ENCODE data around the gene TPST2. TPM values are rescaled to one million over a fixed set of nuclear protein-coding genes. Genes with fewer than 3 reads are reported as not detected.

TPST2 gene
- total RNA-seq, 1 experiment from 2014 or later = 11.8 TPM

DNA sequence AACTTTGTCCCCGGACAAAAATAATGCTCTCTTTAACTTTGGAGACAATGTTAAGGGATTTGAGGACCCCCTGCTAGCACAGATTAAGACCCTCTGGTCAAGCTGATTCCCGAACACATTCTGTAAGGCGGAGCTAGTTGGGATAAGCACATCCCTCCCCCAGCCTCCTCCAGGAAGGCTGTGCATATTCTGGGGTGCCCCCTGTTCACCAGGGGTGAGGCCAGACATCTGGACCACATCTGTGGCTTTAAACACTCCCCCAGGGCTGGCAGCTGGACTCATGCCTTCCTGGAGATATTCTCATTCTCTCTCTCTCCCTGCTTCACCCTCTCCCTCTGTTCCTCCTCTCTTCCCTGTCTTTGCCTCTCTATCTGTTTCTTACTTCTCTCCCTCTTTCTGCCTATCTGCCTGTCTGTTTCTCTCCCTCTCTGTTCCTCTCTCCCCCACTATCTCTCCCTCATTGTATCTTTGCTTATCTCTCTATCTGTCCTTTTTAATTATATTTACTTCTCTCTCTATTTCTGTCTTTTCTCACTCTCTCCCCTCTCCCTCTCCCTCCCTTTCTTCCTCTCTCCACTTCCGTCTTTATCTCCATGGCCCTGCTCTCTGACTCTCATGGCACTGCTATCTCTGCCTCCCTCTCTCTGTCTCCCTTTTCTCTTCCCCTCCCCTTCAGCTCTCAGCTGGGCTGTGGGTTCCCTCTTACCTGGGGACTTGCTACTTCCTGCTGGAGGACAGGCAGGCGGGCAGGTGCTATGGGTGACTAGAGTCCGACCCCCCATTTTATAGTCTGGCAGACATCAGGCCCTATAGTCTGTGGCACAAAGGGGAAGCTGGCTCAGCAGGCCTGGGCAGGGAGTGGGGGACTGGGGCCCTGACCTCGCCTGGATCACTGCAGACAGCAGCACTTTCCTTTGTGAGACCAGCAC, 27.6 kb upstream of the TPST2 start, which contains the start of gene CRYBB1:
TSS of gene CRYBB1 (minus strand) at position 757 of the 929 bp plus-strand sequence. CDS start 1,708 bp downstream, outside the sequence.
- ATAC-seq (no peak), DNase-seq (ENCODE audit: low read depth, low spot score) (no peak)
- CTCF ChIA-PET = no interaction called here
- no TSS peak for BruUV-seq (replicated peaks)
- no peak for TF ChIP-seq EGR1 (IDR thresholded peaks at IDR 0.05; ENCODE audit: low read depth)
- no peak for TF ChIP-seq TCF7L2 (IDR thresholded peaks at IDR 0.05; ENCODE audit: borderline replicate concordance, extremely low read depth, insufficient read depth, insufficient read length)
- TF ChIP-seq ZNF274 (IDR thresholded peaks at IDR 0.05; ENCODE audit: low read depth, low read length) = no peak
- no peak for TF ChIP-seq CTCF (IDR thresholded peaks at IDR 0.05 in 2 of 3, conservative IDR thresholded peaks at IDR 0.05 in 1 of 3; ENCODE audit: borderline replicate concordance in 1 of 3, insufficient read depth in 1 of 3, low read depth in 2 of 3, low read length in 2 of 3)
- TF ChIP-seq ZBTB33 (IDR thresholded peaks at IDR 0.05; ENCODE audit: extremely low read depth, insufficient replicate concordance, low read length) = no peak
- TF ChIP-seq ZFX (IDR thresholded peaks at IDR 0.05) = no peak
- TF ChIP-seq POLR2A (IDR thresholded peaks at IDR 0.05; ENCODE audit: borderline replicate concordance, extremely low read depth, insufficient read depth, insufficient read length) = no peak
- no peak for TF ChIP-seq EZH2 (IDR thresholded peaks at IDR 0.05)
- TF ChIP-seq EZH2phosphoT487 (IDR thresholded peaks at IDR 0.05; ENCODE audit: borderline replicate concordance) = no peak
- TF ChIP-seq MAX (IDR thresholded peaks at IDR 0.05) = no peak
- no peak for TF ChIP-seq SIN3A (IDR thresholded peaks at IDR 0.05; ENCODE audit: low read depth)
- no peak for TF ChIP-seq POLR2AphosphoS5 (IDR thresholded peaks at IDR 0.05; ENCODE audit: low read depth, low read length)
- TF ChIP-seq RAD21 (IDR thresholded peaks at IDR 0.05; ENCODE audit: low read depth) = no peak
- TF ChIP-seq SRF (IDR thresholded peaks at IDR 0.05; ENCODE audit: low read depth) = no peak
- TF ChIP-seq JUND (IDR thresholded peaks at IDR 0.05) = no peak
- Histone ChIP-seq H3K27ac (ENCODE audit: low read depth, low read length) (no peak within 1 kb of the TSS), H3K4me2 (ENCODE audit: low read length) (no peak within 1 kb of the TSS), H3K9me3 (ENCODE audit: control insufficient read depth in 1 of 2, insufficient read depth in 1 of 2, low read depth in 1 of 2, low read length in 2 of 2) (no peaks in the 10 kb centered on the region), H2AFZ (ENCODE audit: low read depth, low read length, poor library complexity, severe bottlenecking) (no peak within 1 kb of the TSS), H3K4me1 (ENCODE audit: control insufficient read depth in 1 of 2, insufficient read depth in 2 of 2, low read length in 2 of 2) (no peaks in the 10 kb centered on the region), H3K9ac (ENCODE audit: low read length) (no peak within 1 kb of the TSS), H3K27me3 (ENCODE audit: insufficient read depth, low read length) (0 out of 2 replicates have a peak, but pooled peaks cover 3% of the 10 kb centered on the region), H3K9me2 (ENCODE audit: insufficient read depth) (no peaks in the 10 kb centered on the region), H3K4me3 (replicated peaks in 1 of 2; ENCODE audit: low read depth in 1 of 2, low read length in 2 of 2) (no peak within 1 kb of the TSS), H3K36me3 (ENCODE audit: control insufficient read depth in 1 of 2, insufficient read depth in 2 of 2, low read length in 2 of 2) (no peaks in the 10 kb centered on the region), H3K79me2 (ENCODE audit: insufficient read depth, low read length) (no peaks in the 10 kb centered on the region), H4K20me1 (ENCODE audit: insufficient read depth) (no peaks in the 10 kb centered on the region)
- RAD21 ChIA-PET (ENCODE audit: low non-redundant PET in 1 of 2, low total read pairs in 2 of 2, uncharacterized antibody in 2 of 2, unreplicated experiment in 2 of 2) = no interaction called here
- POLR2A ChIA-PET = no interaction called here
- intact Hi-C loops (cut with micrococcal nuclease) = no loop called here

Data from HCT116 (cell line).